Renal cortical epithelial cell (primary cell): ENCODE data around the gene CEP112. TPM values are rescaled to one million over a fixed set of nuclear protein-coding genes. Genes with fewer than 3 reads are reported as not detected.
"Not testable (repeated sequence)": the region's sequence is repeated elsewhere in the genome, so short reads cannot be mapped to it uniquely, and the experiment has no call there.

Source experiments
- DNase-seq: peaks from one replicate; pipeline ENCODE4 v3.0.0-alpha.2; 2011; ENCODE audit warnings: low read depth
- total RNA-seq: library from RNA; depleted of rRNA; stranded (reverse); fragments of >200 nt; gene quantifications from 2 replicates; pipeline ENCODE4 v1.2.3, GENCODE V29; 2014

The CEP112 gene
- total RNA-seq, 1 donor from 2014 or later = 27.0 TPM

GRCh38 chr17:66165537-66166123 lies 26.3 kb downstream of the CEP112 start:
- DNase-seq = peak; percentile 53

- not testable (repeated sequence) for DNase-seq
Measured at GRCh38 chr17:66155055-66155454, 36.9 kb downstream of the CEP112 start.

- peak; percentile 36 for DNase-seq
Measured at GRCh38 chr17:66152756-66153155, 39.2 kb downstream of the CEP112 start.

DNA sequence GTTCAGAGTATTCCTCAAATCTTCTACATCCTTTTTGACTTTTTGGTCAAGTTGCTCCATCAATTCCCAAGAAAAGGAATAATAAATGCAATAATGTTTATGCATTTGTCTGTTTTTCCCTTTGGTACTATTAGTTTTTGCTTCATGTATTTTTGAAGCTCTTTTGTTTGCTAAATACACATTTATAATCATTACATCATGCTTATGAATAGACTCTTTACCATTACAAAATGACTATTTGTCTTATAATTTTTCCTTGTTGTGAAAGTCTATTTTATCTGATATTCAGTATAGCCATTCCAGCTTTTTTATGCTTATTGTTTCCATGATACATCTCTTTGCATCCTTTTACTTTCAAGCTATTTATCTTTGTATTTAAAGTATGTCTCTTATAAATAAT lies 41.2 kb downstream of the CEP112 start:
- no peak for DNase-seq

DNA sequence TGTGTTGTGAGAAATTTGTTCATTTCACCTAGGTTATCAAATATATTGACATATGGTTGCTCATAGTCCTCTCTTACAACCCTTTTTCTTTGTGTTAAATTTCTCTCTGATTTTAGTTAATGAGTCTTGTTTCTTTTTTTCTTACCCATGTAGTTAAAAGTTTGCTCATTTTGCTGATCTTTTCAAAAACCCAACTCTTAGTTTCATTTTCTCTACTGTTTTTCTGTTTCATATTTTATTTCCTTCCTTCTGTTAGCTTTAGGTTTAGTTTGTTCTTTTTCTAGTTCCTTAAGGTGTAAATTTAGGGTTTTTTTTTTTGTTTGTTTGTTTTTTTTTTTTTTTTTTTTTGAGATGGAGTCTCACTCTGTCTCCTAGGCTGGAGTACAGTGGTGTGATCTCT lies 42.4 kb downstream of the CEP112 start:
- DNase-seq = no peak

GRCh38 chr17:66146394-66146793 lies 45.5 kb downstream of the CEP112 start:
- no peak for DNase-seq

DNA sequence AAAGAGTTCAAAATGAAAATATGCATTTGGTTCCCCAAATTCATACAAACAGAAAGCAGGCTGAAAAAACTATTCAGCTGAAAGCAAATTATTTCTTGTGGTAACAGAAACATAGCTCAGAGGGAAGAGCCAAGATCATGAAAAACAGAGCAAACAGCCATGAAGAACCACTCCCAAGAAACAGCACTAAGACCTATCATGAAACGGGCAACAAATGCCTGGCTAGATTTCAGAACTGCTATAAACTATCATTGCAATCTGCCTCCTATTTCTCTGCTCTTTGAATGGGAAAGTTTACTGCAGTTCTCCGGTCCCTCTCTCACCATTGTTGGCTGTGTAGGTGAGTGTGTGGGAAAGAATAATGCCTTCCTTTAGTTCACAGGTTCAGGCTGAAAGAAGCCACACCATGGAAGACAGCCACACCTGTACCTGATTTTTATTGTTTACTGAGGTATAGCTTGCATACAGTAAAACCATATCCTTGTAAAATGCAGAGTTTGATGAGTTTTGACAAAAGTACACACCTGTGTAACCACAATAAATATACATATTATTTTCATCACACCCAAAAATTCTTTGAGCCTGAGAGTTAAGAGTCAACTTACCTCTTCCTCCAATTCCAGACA lies 48.2 kb downstream of the CEP112 start:
- DNase-seq = no peak

GRCh38 chr17:66142428-66142827 lies 49.5 kb downstream of the CEP112 start:
- DNase-seq = no peak

GRCh38 chr17:66138120-66138519 lies 53.8 kb downstream of the CEP112 start:
- no peak for DNase-seq

GRCh38 chr17:66135896-66136295 lies 56.0 kb downstream of the CEP112 start:
- peak; percentile 15 for DNase-seq

- no peak for DNase-seq
Measured at GRCh38 chr17:66135219-66135618, 56.7 kb downstream of the CEP112 start.

DNA sequence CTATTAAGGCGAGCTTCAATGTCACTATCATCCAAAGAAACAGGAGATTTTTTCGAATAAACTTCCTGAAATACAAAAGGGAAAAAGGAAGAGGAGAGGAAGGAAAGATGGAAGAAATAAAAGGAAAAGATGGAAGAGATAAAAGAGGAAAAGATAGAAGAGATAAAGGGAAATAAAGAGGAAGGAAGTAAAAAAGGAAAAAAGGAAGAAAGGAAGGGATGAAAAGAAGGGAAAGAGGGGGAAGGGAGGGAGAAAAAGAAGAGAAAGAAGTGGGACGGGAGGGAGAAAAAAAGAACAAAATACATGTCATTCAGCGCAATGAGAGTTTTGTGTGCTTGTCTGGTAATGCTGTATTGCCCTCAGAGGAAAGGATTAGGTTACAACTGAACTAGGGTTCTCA lies 62.2 kb downstream of the CEP112 start:
- no peak for DNase-seq

DNA sequence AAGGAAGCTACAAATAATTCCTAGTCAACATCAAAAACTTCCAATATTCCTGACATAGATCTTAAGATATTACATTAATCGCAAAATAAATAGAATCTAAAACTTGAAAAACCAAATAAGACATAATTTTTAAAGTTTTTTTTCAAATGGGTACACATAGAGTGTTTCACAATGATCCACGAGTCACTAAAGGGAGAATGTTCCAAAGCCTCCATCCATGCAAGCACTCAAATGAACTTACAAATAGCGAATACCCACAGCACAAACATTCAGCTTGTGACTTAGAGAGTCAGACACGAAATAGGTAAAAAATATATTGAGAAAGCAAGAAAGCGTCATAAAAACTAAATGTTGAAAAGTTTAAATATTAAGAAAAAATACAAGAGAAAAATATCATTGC lies 65.7 kb downstream of the CEP112 start:
- peak; percentile 53 for DNase-seq

- peak; percentile 22 for DNase-seq
Measured at GRCh38 chr17:66123163-66123562, 68.8 kb downstream of the CEP112 start.

DNA sequence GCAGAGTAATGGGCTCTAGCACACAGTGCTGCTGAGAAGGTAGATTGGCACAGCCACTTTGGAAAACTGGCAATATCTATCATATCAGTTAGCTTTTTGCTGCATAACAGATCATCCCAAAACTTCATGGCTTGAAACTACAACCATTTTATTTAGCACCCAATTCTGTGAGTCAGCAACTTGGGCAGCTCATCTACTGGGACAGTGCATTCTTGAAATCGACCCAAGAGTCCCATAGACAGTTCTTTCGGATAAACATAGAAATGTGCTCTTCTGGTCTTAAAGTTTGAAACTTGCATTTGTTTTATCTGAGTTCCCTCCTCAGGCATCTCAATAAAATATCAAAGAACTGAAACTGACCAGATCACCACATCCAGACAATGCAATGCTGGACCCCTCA lies 76.7 kb downstream of the CEP112 start:
- DNase-seq = no peak

DNA sequence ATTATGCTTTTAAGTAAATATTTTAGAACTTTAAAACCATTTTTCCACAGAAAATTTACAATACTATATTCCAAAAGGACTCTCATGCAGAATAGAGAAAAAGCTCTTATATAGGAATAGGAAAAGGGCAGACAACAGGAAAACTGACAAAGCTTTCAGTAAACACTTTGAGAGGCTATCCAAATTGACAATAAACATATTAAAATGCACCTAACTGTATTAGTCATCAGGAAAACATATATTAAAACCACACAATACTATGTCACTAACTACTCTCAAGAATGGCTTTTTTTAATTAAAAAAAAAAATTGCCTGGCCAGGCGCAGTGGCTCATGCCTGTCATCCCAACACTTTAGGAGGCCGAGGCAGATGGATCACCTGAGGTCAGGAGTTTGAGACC lies 77.3 kb downstream of the CEP112 start:
- DNase-seq = no peak

DNA sequence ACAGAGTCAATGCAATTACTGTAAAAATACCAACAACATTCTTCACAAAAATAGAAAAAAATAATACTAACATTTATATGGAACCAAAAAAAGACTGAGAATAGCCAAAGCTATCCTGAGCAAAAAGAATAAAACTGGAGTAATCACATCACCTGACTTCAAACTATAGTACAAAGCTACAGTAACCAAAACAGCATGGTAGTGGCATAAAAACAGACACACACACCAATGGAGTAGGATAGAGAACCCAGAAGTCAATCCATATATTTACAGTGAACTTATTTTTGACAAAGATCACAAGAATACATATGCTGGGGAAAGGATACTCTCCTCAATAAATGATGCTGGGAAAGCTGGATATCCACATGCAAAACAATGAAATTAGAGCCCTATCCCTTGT lies 84.2 kb downstream of the CEP112 start:
- no peak for DNase-seq

DNA sequence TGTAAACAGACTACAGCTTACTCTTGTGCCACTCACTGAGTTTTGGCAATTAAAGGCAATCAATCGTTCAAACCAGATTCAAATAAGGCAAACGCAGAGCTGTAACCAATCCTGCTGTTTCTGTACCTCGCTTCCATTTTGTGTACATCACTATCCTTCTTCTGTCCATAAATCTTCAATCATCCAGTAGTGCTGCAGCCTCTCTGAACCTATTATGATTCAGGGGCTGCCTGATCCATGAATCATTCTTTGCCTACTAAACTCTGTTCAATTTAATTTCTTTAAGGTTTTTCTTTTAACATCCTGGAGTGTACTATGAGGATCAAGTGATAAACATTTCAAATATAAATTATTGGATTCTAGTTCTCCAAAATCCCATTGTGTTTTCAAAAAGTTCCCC lies 93.9 kb downstream of the CEP112 start:
- no peak for DNase-seq

GRCh38 chr17:66094727-66095126 lies 97.2 kb downstream of the CEP112 start:
- no peak for DNase-seq

DNA sequence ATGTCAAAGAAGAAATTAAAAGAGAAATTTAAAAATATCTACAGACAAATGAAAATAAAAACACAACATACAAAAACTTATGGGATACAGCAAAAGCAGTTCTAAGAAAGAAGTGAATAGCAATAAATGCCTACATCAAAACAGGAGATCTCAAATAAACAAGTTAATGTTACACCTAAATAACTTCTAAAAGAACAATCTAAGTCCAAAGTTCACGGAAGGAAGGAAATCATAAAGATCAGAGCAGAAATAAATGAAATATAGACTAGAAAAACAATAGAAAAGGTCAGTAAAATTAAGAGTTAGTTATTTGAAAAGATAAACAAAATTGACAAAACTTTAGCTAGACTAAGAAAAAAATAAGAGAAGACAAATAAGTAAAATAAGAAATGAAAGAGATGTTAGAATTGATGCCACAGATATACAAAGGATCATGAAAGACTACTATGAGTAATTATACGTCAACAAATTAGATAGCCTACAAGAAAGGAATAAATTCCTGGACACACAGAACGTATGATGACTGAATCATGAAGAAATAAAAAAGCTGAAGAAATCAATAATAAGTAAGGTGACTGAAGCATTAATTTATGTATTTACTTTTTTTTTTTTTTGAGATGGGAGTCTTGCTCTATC lies 100.4 kb downstream of the CEP112 start:
- DNase-seq = no peak

DNA sequence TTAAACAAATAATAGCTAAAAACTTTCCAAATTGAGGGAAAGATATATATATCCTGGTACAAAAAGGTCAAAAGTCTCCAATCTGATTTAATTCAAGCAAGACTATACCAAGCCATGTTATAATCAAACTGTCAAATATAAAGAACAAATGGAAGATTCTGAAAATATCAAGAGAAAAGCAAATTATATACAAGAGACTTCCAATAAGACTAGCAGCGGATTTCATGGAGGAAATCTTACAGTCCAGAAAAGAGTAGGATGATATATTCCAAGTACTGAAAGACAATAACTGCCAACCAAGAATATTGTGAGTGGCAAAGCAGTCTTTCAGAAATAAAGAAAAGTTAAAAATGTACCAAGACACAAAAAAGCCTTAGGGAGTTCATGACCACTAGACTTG lies 102.2 kb downstream of the CEP112 start:
- no peak for DNase-seq

GRCh38 chr17:66088173-66088572 lies 103.8 kb downstream of the CEP112 start:
- no peak for DNase-seq

DNA sequence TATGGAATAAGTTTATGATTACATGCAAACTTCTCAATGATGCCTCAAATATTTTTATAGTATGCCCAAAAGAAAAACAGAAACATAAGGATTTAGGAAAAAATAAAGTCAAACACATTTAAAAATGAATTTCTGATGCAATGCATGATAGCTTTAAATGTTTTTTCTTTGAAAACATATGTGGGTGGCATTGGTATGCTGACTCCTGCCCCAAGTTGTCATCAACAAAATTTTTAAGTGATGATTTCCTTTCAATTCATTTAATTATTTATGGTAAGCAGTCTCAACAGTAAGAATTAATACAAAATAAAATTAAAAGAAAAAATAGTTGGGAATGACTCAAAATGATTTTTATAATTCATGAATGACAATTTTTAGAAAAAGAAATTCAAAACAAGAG lies 104.9 kb downstream of the CEP112 start:
- no peak for DNase-seq

- no peak for DNase-seq
Measured at GRCh38 chr17:66085221-66085620, 106.7 kb downstream of the CEP112 start.
